CD14-positive monocyte (primary cell): ENCODE results near the gene CNOT3. TPM values are rescaled to one million over a fixed set of nuclear protein-coding genes. Genes with fewer than 3 reads are reported as not detected.

ENCODE experiments used
- DNase-seq, 3 donors: peaks; one replicate each; pipeline ENCODE4 v3.0.0-alpha.2; 2011 to 2022
- H2AFZ ChIP-seq: 2 replicates; pipeline ENCODE4 v1.6.0; 2012; ENCODE audit warnings: mild to moderate bottlenecking, low read depth, low read length, inconsistent platforms; ENCODE audit not compliant: insufficient read depth, poor library complexity, severe bottlenecking
- H3K27ac ChIP-seq, 2 donors: 1 replicate in 1 of 2; 2 replicates in 1 of 2; pipeline ENCODE4 v1.5.1; 2012 to 2013; ENCODE audit warnings: low read length in 2 of 2, control low read depth in 1 of 2, inconsistent platforms in 1 of 2, low read depth in 1 of 2, mild to moderate bottlenecking in 1 of 2
- H3K27me3 ChIP-seq, 2 donors: one replicate each; pipeline versions ENCODE4 v1.6.0 to v1.6.1; 2011 to 2013; ENCODE audit warnings: low read length in 2 of 2; ENCODE audit not compliant: control insufficient read depth in 2 of 2, insufficient read depth in 2 of 2
- H3K36me3 ChIP-seq, 2 donors: replicated peaks in 1 of 2; 1 replicate in 1 of 2; 2 replicates in 1 of 2; pipeline versions ENCODE4 v1.5.1 to v1.6.1; 2012 to 2013; ENCODE audit warnings: low read length in 2 of 2, control low read depth in 1 of 2, inconsistent platforms in 1 of 2, mild to moderate bottlenecking in 1 of 2; ENCODE audit not compliant: insufficient read depth in 2 of 2, control insufficient read depth in 1 of 2
- H3K4me1 ChIP-seq, 2 donors: 1 replicate in 1 of 2; 2 replicates in 1 of 2; pipeline versions ENCODE4 v1.5.1 to v1.6.1; 2012 to 2013; ENCODE audit warnings: low read length in 2 of 2, control low read depth in 1 of 2, inconsistent platforms in 1 of 2, mild to moderate bottlenecking in 1 of 2, moderate library complexity in 1 of 2; ENCODE audit not compliant: insufficient read depth in 2 of 2, control insufficient read depth in 1 of 2
- H3K4me2 ChIP-seq: replicated peaks from 2 replicates; pipeline ENCODE3; 2012; ENCODE audit warnings: low read length, moderate library complexity, mild to moderate bottlenecking; ENCODE audit not compliant: poor library complexity, severe bottlenecking; ENCODE audit errors: extremely low read depth
- H3K4me3 ChIP-seq, 3 experiments: fragments of 200-600 bp in 1 of 3; sonication (generic) in 1 of 3; replicated peaks in 1 of 3; 1 replicate in 2 of 3; 2 replicates in 1 of 3; pipeline ENCODE4 v1.5.1; 2011 to 2013; ENCODE audit warnings: low read length in 3 of 3, mild to moderate bottlenecking in 3 of 3, control low read depth in 2 of 3, low read depth in 2 of 3, inconsistent platforms in 1 of 3, moderate library complexity in 1 of 3
- H3K79me2 ChIP-seq: 2 replicates; pipeline ENCODE4 v1.6.0; 2012; ENCODE audit warnings: mild to moderate bottlenecking, control low read depth, inconsistent platforms, low read length, moderate library complexity; ENCODE audit not compliant: insufficient read depth
- H3K9ac ChIP-seq: 2 replicates; pipeline ENCODE4 v1.6.0; 2017; ENCODE audit warnings: low read length, mild to moderate bottlenecking; ENCODE audit not compliant: insufficient read depth, poor library complexity, severe bottlenecking
- H3K9me3 ChIP-seq, 2 donors: replicated peaks in 1 of 2; 1 replicate in 1 of 2; 2 replicates in 1 of 2; pipeline versions ENCODE4 v1.5.1 to v1.6.1; 2012 to 2013; ENCODE audit warnings: low read length in 2 of 2, control low read depth in 1 of 2; ENCODE audit not compliant: control insufficient read depth in 1 of 2, insufficient read depth in 1 of 2
- H4K20me1 ChIP-seq: 2 replicates; pipeline ENCODE4 v1.6.0; 2012; ENCODE audit warnings: mild to moderate bottlenecking, low read length, control low read depth, moderate library complexity; ENCODE audit not compliant: insufficient read depth
- H3K27ac Mint-ChIP-seq, 7 donors: one replicate each; pipeline ENCODE4 v1.8.0; 2020; ENCODE audit warnings: mild to moderate bottlenecking in 7 of 7, mixed read lengths in 7 of 7, moderate library complexity in 6 of 7, inconsistent platforms in 2 of 7
- H3K27me3 Mint-ChIP-seq, 3 donors: one replicate each; pipeline ENCODE4 v1.8.0; 2021 to 2022; ENCODE audit warnings: low read depth in 3 of 3, mild to moderate bottlenecking in 3 of 3, mixed read lengths in 3 of 3, moderate library complexity in 3 of 3, inconsistent platforms in 1 of 3
- H3K36me3 Mint-ChIP-seq, 2 donors: one replicate each; pipeline ENCODE4 v1.8.0; 2020; ENCODE audit warnings: mixed read lengths in 2 of 2, inconsistent platforms in 1 of 2, mild to moderate bottlenecking in 1 of 2
- H3K4me1 Mint-ChIP-seq: one replicate; pipeline ENCODE4 v1.8.0; 2020; ENCODE audit warnings: mild to moderate bottlenecking, mixed read lengths
- H3K4me3 Mint-ChIP-seq, 2 donors: one replicate each; pipeline ENCODE4 v1.8.0; 2020; ENCODE audit warnings: mild to moderate bottlenecking in 2 of 2, mixed read lengths in 2 of 2, moderate library complexity in 1 of 2
- H3K9me3 Mint-ChIP-seq, 7 donors: one replicate each; pipeline ENCODE4 v1.8.0; 2020 to 2022; ENCODE audit warnings: mixed read lengths in 7 of 7, mild to moderate bottlenecking in 6 of 7, moderate library complexity in 6 of 7, inconsistent platforms in 2 of 7
- WGBS: methylation state at CpG from one replicate; pipeline ENCODE4 v1.1.5; 2013; ENCODE audit warnings: missing lambda C conversion rate; ENCODE audit not compliant: insufficient coverage; 5-methylcytosine and 5-hydroxymethylcytosine counted together
- intact Hi-C, 2 donors: fragments of 100-400 bp; cut with micrococcal nuclease; formaldehyde crosslinking; loops; one replicate each; pipeline versions ENCODE4 v1.15.0 to v1.15.1; 2023
- polyA plus RNA-seq, 3 donors: library from polyadenylated mRNA; depleted of rRNA in 1 of 3; unstranded in 2 of 3; stranded (reverse) in 1 of 3; fragments of 300-500 nt in 2 of 3; fragments of >200 nt in 1 of 3; fragmentation: Illumina TruSeq in 2 of 3; gene quantifications; 1 replicate in 2 of 3; 2 replicates in 1 of 3; pipeline ENCODE4 v1.2.3, GENCODE V29; 2012 to 2021
- TF ChIP-seq, protein P1 (sequence below): fragments of 200-600 bp; IDR thresholded peaks from one replicate; pipeline ENCODE4 v1.8.0; 2022; ENCODE audit warnings: antibody characterized with exemption, mild to moderate bottlenecking

CNOT3 gene
- polyA plus RNA-seq, 3 donors = 3.0 to 22.5 (median 4.2) TPM

DNA sequence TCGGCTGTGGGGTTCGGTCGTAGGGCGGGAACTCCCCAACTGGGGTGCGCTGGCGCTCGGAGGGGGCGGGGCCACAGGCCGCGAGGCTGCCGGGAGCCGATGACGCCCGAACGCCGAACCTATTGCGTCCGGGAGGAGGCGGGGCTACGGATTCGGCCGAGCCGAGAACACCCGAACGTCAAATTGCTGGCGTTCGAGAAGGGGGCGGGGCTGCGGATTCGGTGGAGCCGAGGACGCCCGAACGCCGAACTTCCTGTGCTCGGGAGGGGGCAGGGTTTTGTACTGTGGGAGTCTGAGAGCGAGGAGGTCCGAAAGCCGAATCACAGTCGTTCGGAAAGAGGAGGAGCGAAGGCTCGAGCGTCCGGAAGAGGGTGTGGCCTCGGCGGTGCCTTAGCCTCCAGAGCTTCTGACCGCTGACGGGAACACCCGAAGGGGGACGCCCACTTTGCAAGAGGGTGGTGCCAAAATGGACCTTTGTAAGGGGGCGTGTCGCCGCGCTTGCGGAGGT lies 53.0 kb downstream of the CNOT3 start:
- Histone ChIP-seq H3K9ac (peak overlapping the region; percentile 93), H3K4me3 (peak overlapping the region; percentile 62 to 97 (median 89)), H3K4me2 (peak overlapping the region; percentile 99), H3K9me3 (no peaks in the 10 kb centered on the region), H4K20me1 (peaks cover 40% of the 10 kb centered on the region), H3K79me2 (peaks cover 50% of the 10 kb centered on the region), H3K27me3 (no peaks in the 10 kb centered on the region), H3K27ac (peak overlapping the region; percentile 98 to 99), H3K36me3 (peaks cover 34 to 51% of the 10 kb centered on the region in 2 donors), H3K4me1 (peaks cover 30 to 47% of the 10 kb centered on the region in 2 donors), H2AFZ (peak overlapping the region; percentile 73)
- Mint-ChIP-seq H3K9me3 (peaks cover 0 to 2% (median 0%) of the 10 kb centered on the region in 7 donors), H3K4me1 (peaks cover 36% of the 10 kb centered on the region), H3K36me3 (peaks cover 47 to 58% of the 10 kb centered on the region in 2 donors), H3K27ac (peak overlapping the region; percentile 99 to 100 (median 100)), H3K4me3 (peak overlapping the region; percentile 93 to 95), H3K27me3 (peaks cover 0 to 3% (median 1%) of the 10 kb centered on the region in 3 donors)
- WGBS = under 1% methylated on average over 56 of the region's 56 CpGs
- TF ChIP-seq, protein P1, sequence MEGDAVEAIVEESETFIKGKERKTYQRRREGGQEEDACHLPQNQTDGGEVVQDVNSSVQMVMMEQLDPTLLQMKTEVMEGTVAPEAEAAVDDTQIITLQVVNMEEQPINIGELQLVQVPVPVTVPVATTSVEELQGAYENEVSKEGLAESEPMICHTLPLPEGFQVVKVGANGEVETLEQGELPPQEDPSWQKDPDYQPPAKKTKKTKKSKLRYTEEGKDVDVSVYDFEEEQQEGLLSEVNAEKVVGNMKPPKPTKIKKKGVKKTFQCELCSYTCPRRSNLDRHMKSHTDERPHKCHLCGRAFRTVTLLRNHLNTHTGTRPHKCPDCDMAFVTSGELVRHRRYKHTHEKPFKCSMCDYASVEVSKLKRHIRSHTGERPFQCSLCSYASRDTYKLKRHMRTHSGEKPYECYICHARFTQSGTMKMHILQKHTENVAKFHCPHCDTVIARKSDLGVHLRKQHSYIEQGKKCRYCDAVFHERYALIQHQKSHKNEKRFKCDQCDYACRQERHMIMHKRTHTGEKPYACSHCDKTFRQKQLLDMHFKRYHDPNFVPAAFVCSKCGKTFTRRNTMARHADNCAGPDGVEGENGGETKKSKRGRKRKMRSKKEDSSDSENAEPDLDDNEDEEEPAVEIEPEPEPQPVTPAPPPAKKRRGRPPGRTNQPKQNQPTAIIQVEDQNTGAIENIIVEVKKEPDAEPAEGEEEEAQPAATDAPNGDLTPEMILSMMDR = no peak
- DNase-seq = peak; percentile 99 to 100 (median 100)
- intact Hi-C loops = loop anchor here (1.0 to 10.0 kb wide), 4 partner anchors 32 to 1464 kb away; partner anchors contain the start of genes LENG1 (in 1 of the 2), LENG8 (in 1 of the 2) and U2AF2 (in 1 of the 2)

DNA sequence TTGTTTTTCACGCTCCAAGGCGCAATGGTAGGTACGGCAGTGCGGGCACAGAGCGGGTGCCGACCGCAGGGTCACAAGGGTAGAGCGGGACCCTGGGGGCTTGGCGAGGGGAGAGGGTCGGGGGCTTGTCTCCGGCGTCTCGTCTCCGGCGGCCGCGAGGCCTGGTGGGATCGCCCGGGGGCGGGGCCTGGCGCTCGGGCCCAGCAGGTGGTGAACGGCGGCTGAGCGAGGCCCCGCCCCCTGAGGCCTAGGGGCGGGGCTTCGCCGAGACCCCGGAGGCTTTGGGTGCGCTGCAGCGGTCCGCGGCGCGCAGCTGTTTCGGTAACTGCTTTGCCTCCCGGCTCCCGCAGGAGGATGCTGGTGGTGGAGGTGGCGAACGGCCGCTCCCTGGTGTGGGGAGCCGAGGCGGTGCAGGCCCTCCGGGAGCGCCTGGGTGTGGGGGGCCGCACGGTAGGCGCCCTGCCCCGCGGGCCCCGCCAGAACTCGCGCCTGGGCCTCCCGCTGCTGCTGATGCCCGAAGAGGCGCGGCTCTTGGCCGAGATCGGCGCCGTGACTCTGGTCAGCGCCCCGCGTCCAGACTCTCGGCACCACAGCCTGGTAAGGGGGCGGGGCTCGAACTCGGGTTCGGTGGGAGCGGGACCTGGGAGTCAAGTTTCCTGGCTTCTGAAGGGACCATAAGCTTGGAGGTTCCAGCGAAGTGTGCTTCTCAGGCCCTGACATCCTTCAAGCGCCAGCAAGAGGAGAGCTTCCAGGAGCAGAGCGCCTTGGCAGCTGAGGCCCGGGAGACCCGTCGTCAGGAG lies 53.6 kb downstream of the CNOT3 start, which contains the start of gene TSEN34:
Gene TSEN34, plus strand, starts transcription at position 298 of the 800 bp plus-strand sequence. Its CDS starts 57 bp downstream, at position 355.
- intact Hi-C loops = loop anchor here (1.0 to 10.0 kb wide), 4 partner anchors 32 to 1464 kb away; partner anchors contain the start of genes LENG1 (in 1 of the 2), LENG8 (in 1 of the 2) and U2AF2 (in 1 of the 2)
- Mint-ChIP-seq H3K4me1 (peaks cover 36% of the 10 kb centered on the region), H3K9me3 (peaks cover 0 to 2% (median 0%) of the 10 kb centered on the region in 7 donors)

More for the DNA sequence above, 53.6 kb downstream of the CNOT3 start, which contains the start of gene TSEN34:
- Histone ChIP-seq H3K79me2 (peaks cover 50% of the 10 kb centered on the region), H3K4me2 (peak within 1 kb of the TSS; percentile 99), H4K20me1 (peaks cover 40% of the 10 kb centered on the region), H3K36me3 (peaks cover 33 to 49% of the 10 kb centered on the region in 2 donors), H3K4me3 (peak within 1 kb of the TSS; percentile 62 to 97 (median 89)), H2AFZ (peak within 1 kb of the TSS; percentile 73), H3K9me3 (no peaks in the 10 kb centered on the region), H3K9ac (peak within 1 kb of the TSS; percentile 93), H3K27ac (peak within 1 kb of the TSS; percentile 98 to 99), H3K4me1 (peaks cover 30 to 47% of the 10 kb centered on the region in 2 donors), H3K27me3 (no peaks in the 10 kb centered on the region)
- Mint-ChIP-seq H3K27me3 (peaks cover 0 to 3% (median 1%) of the 10 kb centered on the region in 3 donors), H3K36me3 (peaks cover 46 to 55% of the 10 kb centered on the region in 2 donors), H3K27ac (peak within 1 kb of the TSS; percentile 99 to 100 (median 100)), H3K4me3 (peak within 1 kb of the TSS; percentile 94 to 95)
- 1% methylated on average over 76 of the region's 77 CpGs for WGBS
- TF ChIP-seq, protein P1 = no peak
- peak; percentile 30 to 84 (median 81) for DNase-seq
